MM.1S (cell line): ENCODE results near the gene CNTNAP2.

ENCODE experiments used
- CTCF ChIP-seq: fragments of 300-600 bp; sonication (generic); IDR thresholded peaks from 2 replicates; pipeline ENCODE4 v1.5.1; 2016; ENCODE audit warnings: antibody characterized with exemption, low read length, mixed read lengths
- EZH2 ChIP-seq: fragments of 300-600 bp; sonication (generic); optimal IDR thresholded peaks from 2 replicates; pipeline ENCODE3; 2017; ENCODE audit warnings: low read depth, mild to moderate bottlenecking, antibody characterized with exemption, low read length, mixed read lengths
- EZH2phosphoT487 ChIP-seq: fragments of 300-600 bp; sonication (generic); IDR thresholded peaks from 2 replicates; pipeline ENCODE4 v1.6.1; 2018; ENCODE audit warnings: antibody characterized with exemption, low read length

- no peak for TF ChIP-seq CTCF
- no peak for TF ChIP-seq EZH2
- no peak for TF ChIP-seq EZH2phosphoT487
Measured at GRCh38 chr7:148380596-148381419, 2264.2 kb downstream of the CNTNAP2 start.
